ENCODE results near the gene CATSPERE.

DNA sequence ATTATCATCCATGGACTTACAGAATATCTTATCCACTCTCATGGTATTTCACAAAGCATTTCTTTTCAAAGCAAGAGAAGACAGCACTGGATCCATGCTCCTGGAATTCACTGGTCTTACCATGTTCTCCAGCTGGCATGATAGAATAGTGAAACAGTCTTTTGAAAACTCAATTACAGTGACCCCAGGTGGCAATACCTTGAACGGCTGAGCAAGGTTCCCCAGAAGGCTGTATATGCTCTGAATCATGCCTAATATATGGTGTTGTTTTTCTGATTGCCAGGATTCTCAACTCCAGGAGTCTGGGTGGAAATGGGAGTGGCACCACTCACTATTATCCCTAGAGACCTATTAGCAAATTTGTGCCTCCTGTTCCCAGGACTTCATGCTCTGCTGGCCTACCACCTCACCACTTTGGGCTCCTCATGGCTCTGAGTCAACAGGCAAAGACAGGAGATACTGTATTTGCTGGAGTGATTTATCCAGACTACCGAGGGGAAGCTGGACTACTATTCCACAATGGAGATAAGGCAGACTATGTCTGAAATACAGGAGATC is 87.6 kb downstream of the CATSPERE start:
- TF ChIP-seq, protein P1, sequence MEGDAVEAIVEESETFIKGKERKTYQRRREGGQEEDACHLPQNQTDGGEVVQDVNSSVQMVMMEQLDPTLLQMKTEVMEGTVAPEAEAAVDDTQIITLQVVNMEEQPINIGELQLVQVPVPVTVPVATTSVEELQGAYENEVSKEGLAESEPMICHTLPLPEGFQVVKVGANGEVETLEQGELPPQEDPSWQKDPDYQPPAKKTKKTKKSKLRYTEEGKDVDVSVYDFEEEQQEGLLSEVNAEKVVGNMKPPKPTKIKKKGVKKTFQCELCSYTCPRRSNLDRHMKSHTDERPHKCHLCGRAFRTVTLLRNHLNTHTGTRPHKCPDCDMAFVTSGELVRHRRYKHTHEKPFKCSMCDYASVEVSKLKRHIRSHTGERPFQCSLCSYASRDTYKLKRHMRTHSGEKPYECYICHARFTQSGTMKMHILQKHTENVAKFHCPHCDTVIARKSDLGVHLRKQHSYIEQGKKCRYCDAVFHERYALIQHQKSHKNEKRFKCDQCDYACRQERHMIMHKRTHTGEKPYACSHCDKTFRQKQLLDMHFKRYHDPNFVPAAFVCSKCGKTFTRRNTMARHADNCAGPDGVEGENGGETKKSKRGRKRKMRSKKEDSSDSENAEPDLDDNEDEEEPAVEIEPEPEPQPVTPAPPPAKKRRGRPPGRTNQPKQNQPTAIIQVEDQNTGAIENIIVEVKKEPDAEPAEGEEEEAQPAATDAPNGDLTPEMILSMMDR (IDR thresholded peaks at IDR 0.05; ENCODE audit: insufficient read depth, low read depth, low read length), result no peak
- no peak for TF ChIP-seq EZH2 (IDR thresholded peaks at IDR 0.05; ENCODE audit: insufficient read depth, low read length)
